Hippocampal formation (tissue), 2 donors: ENCODE measurements around the gene NBPF10.
"Not testable (repeated sequence)": the region's sequence is repeated elsewhere in the genome, so short reads cannot be mapped to it uniquely, and the experiment has no call there.

Experiments
- DNase-seq, 2 donors: peaks; one replicate each; lab custom pipeline; 2025; lab: John Stamatoyannopoulos, UW

NBPF10 gene, protein sequence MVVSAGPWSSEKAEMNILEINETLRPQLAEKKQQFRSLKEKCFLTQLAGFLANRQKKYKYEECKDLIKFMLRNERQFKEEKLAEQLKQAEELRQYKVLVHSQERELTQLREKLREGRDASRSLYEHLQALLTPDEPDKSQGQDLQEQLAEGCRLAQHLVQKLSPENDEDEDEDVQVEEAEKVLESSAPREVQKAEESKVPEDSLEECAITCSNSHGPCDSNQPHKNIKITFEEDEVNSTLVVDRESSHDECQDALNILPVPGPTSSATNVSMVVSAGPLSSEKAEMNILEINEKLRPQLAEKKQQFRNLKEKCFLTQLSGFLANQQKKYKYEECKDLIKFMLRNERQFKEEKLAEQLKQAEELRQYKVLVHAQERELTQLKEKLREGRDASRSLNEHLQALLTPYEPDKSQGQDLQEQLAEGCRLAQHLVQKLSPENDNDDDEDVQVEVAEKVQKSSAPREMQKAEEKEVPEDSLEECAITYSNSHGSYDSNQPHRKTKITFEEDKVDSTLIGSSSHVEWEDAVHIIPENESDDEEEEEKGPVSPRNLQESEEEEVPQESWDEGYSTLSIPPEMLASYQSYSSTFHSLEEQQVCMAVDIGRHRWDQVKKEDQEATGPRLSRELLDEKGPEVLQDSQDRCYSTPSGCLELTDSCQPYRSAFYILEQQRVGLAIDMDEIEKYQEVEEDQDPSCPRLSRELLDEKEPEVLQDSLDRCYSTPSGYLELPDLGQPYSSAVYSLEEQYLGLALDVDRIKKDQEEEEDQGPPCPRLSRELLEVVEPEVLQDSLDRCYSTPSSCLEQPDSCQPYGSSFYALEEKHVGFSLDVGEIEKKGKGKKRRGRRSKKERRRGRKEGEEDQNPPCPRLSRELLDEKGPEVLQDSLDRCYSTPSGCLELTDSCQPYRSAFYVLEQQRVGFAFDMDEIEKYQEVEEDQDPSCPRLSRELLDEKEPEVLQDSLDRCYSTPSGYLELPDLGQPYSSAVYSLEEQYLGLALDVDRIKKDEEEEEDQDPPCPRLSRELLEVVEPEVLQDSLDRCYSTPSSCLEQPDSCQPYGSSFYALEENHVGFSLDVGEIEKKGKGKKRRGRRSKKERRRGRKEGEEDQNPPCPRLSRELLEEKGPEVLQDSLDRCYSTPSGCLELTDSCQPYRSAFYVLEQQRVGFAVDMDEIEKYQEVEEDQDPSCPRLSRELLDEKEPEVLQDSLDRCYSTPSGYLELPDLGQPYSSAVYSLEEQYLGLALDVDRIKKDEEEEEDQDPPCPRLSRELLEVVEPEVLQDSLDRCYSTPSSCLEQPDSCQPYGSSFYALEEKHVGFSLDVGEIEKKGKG (N-terminal part only)

DNA sequence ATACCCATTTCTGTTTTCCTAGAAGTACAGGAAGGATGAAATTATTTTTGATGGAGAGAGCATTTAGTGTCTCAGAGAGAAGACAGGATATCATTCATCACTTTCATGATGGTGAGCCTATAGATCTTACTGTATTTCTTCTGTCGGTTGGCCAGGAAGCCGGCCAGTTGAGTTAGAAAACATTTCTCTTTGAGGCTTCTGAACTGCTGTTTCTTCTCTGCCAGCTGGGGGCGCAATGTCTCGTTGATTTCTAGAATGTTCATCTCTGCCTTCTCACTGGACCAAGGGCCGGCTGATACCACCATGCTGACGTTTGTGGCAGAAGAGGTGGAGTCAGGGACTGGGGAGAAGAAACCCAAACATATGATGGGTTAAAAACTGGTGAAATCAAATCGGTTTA is at the start of gene NBPF10:
Gene NBPF10 (minus strand): TSS at position 340 of the 400 bp plus-strand sequence. CDS start 35 bp downstream, at position 305.
- not testable (repeated sequence) for DNase-seq

DNA sequence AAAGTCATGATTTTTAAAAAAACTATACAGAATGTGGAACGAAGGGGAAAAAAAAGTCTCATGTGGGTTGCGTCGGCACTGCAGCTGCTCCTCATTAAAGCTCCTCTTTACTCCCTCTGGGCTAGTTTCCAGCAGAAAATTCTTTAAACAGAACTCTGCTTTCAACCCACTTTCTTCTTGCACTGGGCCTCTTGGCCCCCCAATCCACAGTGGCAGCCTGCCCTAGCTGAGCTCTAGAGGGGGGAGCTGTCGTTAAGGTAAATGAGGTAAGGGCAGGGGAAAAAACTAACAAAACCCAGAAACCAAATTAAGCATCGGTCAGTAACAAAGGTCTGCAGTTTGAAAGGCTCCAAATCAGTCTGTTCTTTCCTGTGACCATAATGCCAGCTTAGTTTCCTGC is 29.9 kb upstream of the NBPF10 start:
- not testable (repeated sequence) for DNase-seq

DNA sequence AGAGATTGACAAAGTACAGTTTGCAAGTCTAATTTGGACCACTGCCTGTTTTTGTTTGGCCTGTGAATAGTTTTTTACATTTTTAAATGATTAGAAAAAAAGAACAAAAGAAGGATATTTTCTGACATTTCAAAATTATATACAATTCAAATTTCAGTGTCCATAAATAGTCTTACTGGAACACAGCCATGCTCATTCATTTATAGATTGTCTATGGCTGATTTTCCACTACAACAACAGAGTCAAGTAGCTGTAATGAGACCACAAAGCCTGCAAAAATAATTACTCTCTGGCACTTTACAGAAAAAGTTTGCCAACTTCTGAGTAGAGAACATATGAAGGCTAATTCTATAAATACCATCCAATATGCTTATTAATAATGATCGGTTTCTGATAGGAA is 23.1 kb upstream of the NBPF10 start:
- not testable (repeated sequence) for DNase-seq

DNA sequence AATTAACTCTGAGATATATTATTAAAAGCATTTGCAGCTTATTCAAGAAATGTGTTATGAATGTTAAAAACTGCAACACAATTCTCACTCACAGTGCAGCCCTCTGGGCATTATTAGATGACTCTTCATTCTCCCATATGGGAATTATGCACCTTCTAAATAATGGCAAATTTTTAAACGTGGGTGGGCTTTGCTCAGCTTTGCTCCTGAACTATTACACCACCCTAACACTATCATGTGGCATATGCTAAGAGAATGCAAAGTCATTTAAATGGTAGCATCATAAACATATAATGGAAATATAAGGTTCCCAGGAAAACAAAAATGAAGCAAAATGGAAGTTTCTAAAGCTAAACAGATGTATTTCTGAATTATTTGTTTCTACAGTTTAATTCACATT is 22.7 kb upstream of the NBPF10 start:
- DNase-seq = not testable (repeated sequence)
